SK-N-SH (cell line): ENCODE results near the gene ABCA9.

Experiments used
- ELF1 ChIP-seq: IDR thresholded peaks from 2 replicates; pipeline ENCODE4 v1.4.0; 2012
- RAD21 ChIP-seq: IDR thresholded peaks from 2 replicates; pipeline ENCODE4 v1.6.1; 2012; ENCODE audit warnings: mild to moderate bottlenecking, low read length

GRCh38 chr17:69105907-69106730 is 45.4 kb upstream of the ABCA9 start:
- TF ChIP-seq ELF1 (no peak), RAD21 (no peak)
